ENCODE measurements around the gene EZR.

EZR gene

GRCh38 chr6:158757753-158758090 lies 61.4 kb downstream of the EZR start:
- no peak for DNase-seq

GRCh38 chr6:158756977-158757752 lies 62.0 kb downstream of the EZR start:
- no peak for DNase-seq

- DNase-seq, result no peak
Measured at GRCh38 chr6:158756126-158756525, 63.0 kb downstream of the EZR start.

- no peak for DNase-seq
Measured at GRCh38 chr6:158755636-158756035, 63.5 kb downstream of the EZR start.

GRCh38 chr6:158754738-158755137 lies 64.4 kb downstream of the EZR start:
- peak; percentile 2 for DNase-seq

GRCh38 chr6:158753811-158754210 lies 65.4 kb downstream of the EZR start:
- DNase-seq, result no peak

- peak; percentile 8 for DNase-seq
Measured at GRCh38 chr6:158752613-158753012, 66.6 kb downstream of the EZR start.

- DNase-seq, result no peak
Measured at GRCh38 chr6:158751921-158752320, 67.2 kb downstream of the EZR start.

- no peak for DNase-seq
Measured at GRCh38 chr6:158751224-158751623, 67.9 kb downstream of the EZR start.

- DNase-seq, result no peak
Measured at GRCh38 chr6:158744986-158745430, 74.2 kb downstream of the EZR start.

- DNase-seq, result no peak
Measured at GRCh38 chr6:158743033-158743651, 76.0 kb downstream of the EZR start.

GRCh38 chr6:158739673-158740072 lies 79.5 kb downstream of the EZR start:
- DNase-seq, result no peak

- no peak for DNase-seq
Measured at GRCh38 chr6:158737710-158738615, 81.2 kb downstream of the EZR start.

GRCh38 chr6:158737082-158737709 lies 82.0 kb downstream of the EZR start:
- no peak for DNase-seq

- DNase-seq, result no peak
Measured at GRCh38 chr6:158735009-158735408, 84.2 kb downstream of the EZR start.

GRCh38 chr6:158730541-158730907 lies 88.6 kb downstream of the EZR start:
- no peak for DNase-seq

GRCh38 chr6:158729906-158730540 lies 89.1 kb downstream of the EZR start:
- no peak for DNase-seq

- DNase-seq, result no peak
Measured at GRCh38 chr6:158725704-158726103, 93.5 kb downstream of the EZR start.

- no peak for DNase-seq
Measured at GRCh38 chr6:158722176-158722729, 96.9 kb downstream of the EZR start.

- DNase-seq, result no peak
Measured at GRCh38 chr6:158718461-158719046, 100.6 kb downstream of the EZR start.

GRCh38 chr6:158717341-158718330 lies 101.5 kb downstream of the EZR start:
- no peak for DNase-seq

Measured in NCI-H748 treated with DMSO at 0.1 percent for 48 hours (cell line).